ENCODE data around the gene PRDM15. TPM values are rescaled to one million over a fixed set of nuclear protein-coding genes. Genes with fewer than 3 reads are reported as not detected.

Gene PRDM15
- total RNA-seq, 2 experiments from 2014 or later: 10.4 to 12.0 TPM

GRCh38 chr21:41878831-41879189, 334 bp downstream of the PRDM15 start:
- Histone ChIP-seq H3K4me1 (ENCODE audit: insufficient read depth, low read length) (peaks cover 32% of the 10 kb centered on the region), H3K27me3 (ENCODE audit: control insufficient read depth in 1 of 2, insufficient read depth in 2 of 2, low read length in 2 of 2) (no peaks in the 10 kb centered on the region), H3K36me3 (ENCODE audit: insufficient read depth, low read length) (peaks cover 2% of the 10 kb centered on the region), H3K9me3 (ENCODE audit: control insufficient read depth in 1 of 2, insufficient read depth in 1 of 2, low read length in 2 of 2) (no peaks in the 10 kb centered on the region), H3K27ac (ENCODE audit: low read depth in 1 of 2, low read length in 2 of 2) (no peak overlapping the region), H3K4me3 (ENCODE audit: low read length) (peak overlapping the region; percentile 73)
- ChIA-PET CTCF (no interaction called here), POLR2A (interaction anchor here (1.1 to 3.8 kb wide), 6 partner anchors 17 to 229 kb away, joined by 3 to 44 read pairs (median 10); no protein-coding TSS in a partner anchor)
- peaks cover 37% of the 10 kb centered on the region for H3K4me1 Mint-ChIP-seq (ENCODE audit: low read depth)
- no peaks in the 10 kb centered on the region for H3K9me3 Mint-ChIP-seq
- peak overlapping the region; percentile 56 for H3K4me3 Mint-ChIP-seq
- H3K27me3 Mint-ChIP-seq: no peaks in the 10 kb centered on the region
- intact Hi-C loops (cut with DNase I, micrococcal nuclease): loop anchor here (1.0 to 5.0 kb wide), 6 partner anchors 47 to 358 kb away; no protein-coding TSS in a partner anchor
- peak; percentile 63 to 88 (median 74) for DNase-seq
- TF ChIP-seq, protein P1, sequence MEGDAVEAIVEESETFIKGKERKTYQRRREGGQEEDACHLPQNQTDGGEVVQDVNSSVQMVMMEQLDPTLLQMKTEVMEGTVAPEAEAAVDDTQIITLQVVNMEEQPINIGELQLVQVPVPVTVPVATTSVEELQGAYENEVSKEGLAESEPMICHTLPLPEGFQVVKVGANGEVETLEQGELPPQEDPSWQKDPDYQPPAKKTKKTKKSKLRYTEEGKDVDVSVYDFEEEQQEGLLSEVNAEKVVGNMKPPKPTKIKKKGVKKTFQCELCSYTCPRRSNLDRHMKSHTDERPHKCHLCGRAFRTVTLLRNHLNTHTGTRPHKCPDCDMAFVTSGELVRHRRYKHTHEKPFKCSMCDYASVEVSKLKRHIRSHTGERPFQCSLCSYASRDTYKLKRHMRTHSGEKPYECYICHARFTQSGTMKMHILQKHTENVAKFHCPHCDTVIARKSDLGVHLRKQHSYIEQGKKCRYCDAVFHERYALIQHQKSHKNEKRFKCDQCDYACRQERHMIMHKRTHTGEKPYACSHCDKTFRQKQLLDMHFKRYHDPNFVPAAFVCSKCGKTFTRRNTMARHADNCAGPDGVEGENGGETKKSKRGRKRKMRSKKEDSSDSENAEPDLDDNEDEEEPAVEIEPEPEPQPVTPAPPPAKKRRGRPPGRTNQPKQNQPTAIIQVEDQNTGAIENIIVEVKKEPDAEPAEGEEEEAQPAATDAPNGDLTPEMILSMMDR (IDR thresholded peaks at IDR 0.05): no peak
- H3K36me3 Mint-ChIP-seq (ENCODE audit: low read depth): peaks cover 14% of the 10 kb centered on the region
- peak overlapping the region; percentile 88 for H3K27ac Mint-ChIP-seq
- ATAC-seq (ENCODE audit: poor library complexity): peak; percentile 82

- Histone ChIP-seq H3K4me1 (ENCODE audit: insufficient read depth, low read length) (peaks cover 32% of the 10 kb centered on the region), H3K9me3 (ENCODE audit: control insufficient read depth in 1 of 2, insufficient read depth in 1 of 2, low read length in 2 of 2) (no peaks in the 10 kb centered on the region), H3K36me3 (ENCODE audit: insufficient read depth, low read length) (peaks cover 2% of the 10 kb centered on the region), H3K4me3 (ENCODE audit: low read length) (peak overlapping the region; percentile 73), H3K27ac (ENCODE audit: low read depth in 1 of 2, low read length in 2 of 2) (peak overlapping the region in 1 of 2 donors; percentile 33), H3K27me3 (ENCODE audit: control insufficient read depth in 1 of 2, insufficient read depth in 2 of 2, low read length in 2 of 2) (no peaks in the 10 kb centered on the region)
- Mint-ChIP-seq H3K27ac (peak overlapping the region; percentile 93), H3K4me3 (peak overlapping the region; percentile 97), H3K27me3 (no peaks in the 10 kb centered on the region), H3K9me3 (no peaks in the 10 kb centered on the region), H3K4me1 (ENCODE audit: low read depth) (peaks cover 37% of the 10 kb centered on the region), H3K36me3 (ENCODE audit: low read depth) (peaks cover 14% of the 10 kb centered on the region)
- DNase-seq (peak in 10 of 14 experiments; percentile 9 to 47 (median 21)), ATAC-seq (ENCODE audit: poor library complexity) (peak; percentile 45)
- ChIA-PET POLR2A (interaction anchor here (0.9 to 3.8 kb wide), 9 partner anchors 11 to 239 kb away, joined by 4 to 44 read pairs (median 5); no protein-coding TSS in a partner anchor), CTCF (interaction anchor here (1.0 kb wide), 2 partner anchors 230 to 239 kb away, joined by 3 to 4 read pairs; no protein-coding TSS in a partner anchor)
- intact Hi-C loops (cut with DNase I, micrococcal nuclease): loop anchor here (1.0 to 5.0 kb wide), 5 partner anchors 49 to 359 kb away; no protein-coding TSS in a partner anchor
- TF ChIP-seq, protein P1 (IDR thresholded peaks at IDR 0.05): no peak
These were observed 978 bp downstream of the PRDM15 start for GRCh38 chr21:41877901-41878830.

DNA sequence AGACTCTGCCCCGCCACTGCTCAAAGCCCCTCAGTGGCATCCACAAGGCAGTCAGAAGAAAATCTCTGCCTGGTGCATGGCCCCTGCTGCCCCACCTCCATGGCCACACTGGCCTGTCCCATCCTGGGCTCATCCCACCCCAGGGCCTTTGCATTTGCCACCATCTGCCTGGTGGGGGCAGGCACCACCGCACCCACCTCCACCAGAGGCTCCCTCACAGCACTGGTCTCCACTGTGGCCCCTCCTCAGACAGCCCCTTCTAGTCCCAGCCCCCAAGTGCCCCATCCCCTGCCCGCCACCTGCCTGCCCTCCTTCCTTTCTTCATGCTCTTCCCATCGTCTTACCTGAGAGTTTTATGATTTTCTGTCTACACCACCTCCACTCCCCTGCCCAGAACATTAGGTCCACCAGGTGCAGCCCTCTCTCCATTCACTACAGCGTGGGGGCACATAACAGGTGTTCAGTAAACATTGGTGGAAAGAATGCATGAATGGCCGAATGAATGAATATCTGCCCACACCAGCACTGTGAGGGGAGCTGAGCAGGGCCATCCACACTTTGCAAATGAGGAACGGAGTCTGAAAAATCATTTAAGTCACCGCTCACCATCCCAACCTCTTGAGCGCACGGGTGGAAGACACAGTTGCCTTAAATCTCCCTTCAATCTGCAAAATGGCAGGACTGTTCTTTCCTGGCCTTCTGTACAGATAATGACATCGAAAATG, 2.1 kb downstream of the PRDM15 start:
- Histone ChIP-seq H3K9me3 (ENCODE audit: control insufficient read depth in 1 of 2, insufficient read depth in 1 of 2, low read length in 2 of 2) (no peaks in the 10 kb centered on the region), H3K4me3 (ENCODE audit: low read length) (no peak overlapping the region), H3K36me3 (ENCODE audit: insufficient read depth, low read length) (peaks cover 2% of the 10 kb centered on the region), H3K27ac (ENCODE audit: low read depth in 1 of 2, low read length in 2 of 2) (no peak overlapping the region), H3K4me1 (ENCODE audit: insufficient read depth, low read length) (peaks cover 32% of the 10 kb centered on the region), H3K27me3 (ENCODE audit: control insufficient read depth in 1 of 2, insufficient read depth in 2 of 2, low read length in 2 of 2) (no peaks in the 10 kb centered on the region)
- H3K27ac Mint-ChIP-seq: peak overlapping the region; percentile 93
- intact Hi-C loops (cut with DNase I, micrococcal nuclease): loop anchor here in 1 of 2 experiments (1.0 to 5.0 kb wide), 2 partner anchors 27 to 360 kb away; no protein-coding TSS in a partner anchor
- no peak for DNase-seq
- ATAC-seq (ENCODE audit: poor library complexity): no peak
- peak overlapping the region; percentile 97 for H3K4me3 Mint-ChIP-seq
- ChIA-PET POLR2A (interaction anchor here (1.3 to 3.8 kb wide), 6 partner anchors 19 to 240 kb away, joined by 4 to 44 read pairs (median 6); no protein-coding TSS in a partner anchor), CTCF (interaction anchor here (1.0 kb wide), 2 partner anchors 231 to 240 kb away, joined by 3 to 4 read pairs; no protein-coding TSS in a partner anchor)
- no peaks in the 10 kb centered on the region for H3K9me3 Mint-ChIP-seq
- H3K36me3 Mint-ChIP-seq (ENCODE audit: low read depth): peaks cover 14% of the 10 kb centered on the region
- TF ChIP-seq, protein P1 (IDR thresholded peaks at IDR 0.05): no peak
- no peaks in the 10 kb centered on the region for H3K27me3 Mint-ChIP-seq
- peaks cover 37% of the 10 kb centered on the region for H3K4me1 Mint-ChIP-seq (ENCODE audit: low read depth)
